ENCODE measurements around the gene APBA2.

Gene APBA2

DNA sequence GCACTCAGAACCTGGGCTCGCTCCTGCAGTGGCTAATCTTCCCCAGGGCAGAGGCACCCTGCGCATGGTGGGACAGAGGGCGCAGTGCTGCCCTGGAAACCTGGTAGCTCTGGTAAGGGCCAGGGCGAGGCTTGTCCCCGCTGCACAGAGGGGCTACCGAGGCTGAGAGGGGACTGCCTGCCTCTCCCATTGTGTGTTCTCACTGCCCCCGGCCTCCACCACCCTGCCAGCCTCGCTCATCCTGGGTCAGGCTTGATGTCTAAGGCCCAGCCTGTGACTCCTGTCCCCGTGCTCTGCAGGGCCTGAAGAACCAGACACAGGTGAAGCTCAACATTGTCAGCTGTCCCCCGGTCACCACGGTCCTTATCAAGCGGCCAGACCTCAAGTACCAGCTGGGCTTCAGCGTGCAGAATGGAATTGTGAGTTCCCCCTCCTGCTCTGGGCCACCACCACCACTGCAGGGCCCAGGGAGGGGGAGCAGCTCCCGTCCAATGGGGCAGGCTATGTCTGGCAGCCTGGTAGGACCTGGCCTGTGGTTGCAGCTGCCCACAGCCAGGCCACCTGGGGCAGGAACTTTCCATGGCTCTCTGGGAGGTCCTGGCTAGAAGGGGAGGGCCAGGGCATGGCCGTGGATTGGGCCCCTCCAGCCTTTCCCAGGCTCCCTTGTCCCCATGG lies 222.3 kb downstream of the APBA2 start:
- H3K4me3 ChIP-seq (ENCODE audit: low read depth, low read length): no peak overlapping the region
- TF ChIP-seq, protein P1, sequence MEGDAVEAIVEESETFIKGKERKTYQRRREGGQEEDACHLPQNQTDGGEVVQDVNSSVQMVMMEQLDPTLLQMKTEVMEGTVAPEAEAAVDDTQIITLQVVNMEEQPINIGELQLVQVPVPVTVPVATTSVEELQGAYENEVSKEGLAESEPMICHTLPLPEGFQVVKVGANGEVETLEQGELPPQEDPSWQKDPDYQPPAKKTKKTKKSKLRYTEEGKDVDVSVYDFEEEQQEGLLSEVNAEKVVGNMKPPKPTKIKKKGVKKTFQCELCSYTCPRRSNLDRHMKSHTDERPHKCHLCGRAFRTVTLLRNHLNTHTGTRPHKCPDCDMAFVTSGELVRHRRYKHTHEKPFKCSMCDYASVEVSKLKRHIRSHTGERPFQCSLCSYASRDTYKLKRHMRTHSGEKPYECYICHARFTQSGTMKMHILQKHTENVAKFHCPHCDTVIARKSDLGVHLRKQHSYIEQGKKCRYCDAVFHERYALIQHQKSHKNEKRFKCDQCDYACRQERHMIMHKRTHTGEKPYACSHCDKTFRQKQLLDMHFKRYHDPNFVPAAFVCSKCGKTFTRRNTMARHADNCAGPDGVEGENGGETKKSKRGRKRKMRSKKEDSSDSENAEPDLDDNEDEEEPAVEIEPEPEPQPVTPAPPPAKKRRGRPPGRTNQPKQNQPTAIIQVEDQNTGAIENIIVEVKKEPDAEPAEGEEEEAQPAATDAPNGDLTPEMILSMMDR (IDR thresholded peaks at IDR 0.05; ENCODE audit: low read depth, low read length): no peak
- no peak for TF ChIP-seq POLR2A (IDR thresholded peaks at IDR 0.05; ENCODE audit: extremely low read depth, insufficient read length)
- TF ChIP-seq, protein P2, sequence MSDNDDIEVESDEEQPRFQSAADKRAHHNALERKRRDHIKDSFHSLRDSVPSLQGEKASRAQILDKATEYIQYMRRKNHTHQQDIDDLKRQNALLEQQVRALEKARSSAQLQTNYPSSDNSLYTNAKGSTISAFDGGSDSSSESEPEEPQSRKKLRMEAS (IDR thresholded peaks at IDR 0.05; ENCODE audit: low read depth, low read length): no peak
- TF ChIP-seq MYC (IDR thresholded peaks at IDR 0.05; ENCODE audit: low read depth, low read length): no peak
- no peak for DNase-seq (ENCODE audit: low read depth)

DNA sequence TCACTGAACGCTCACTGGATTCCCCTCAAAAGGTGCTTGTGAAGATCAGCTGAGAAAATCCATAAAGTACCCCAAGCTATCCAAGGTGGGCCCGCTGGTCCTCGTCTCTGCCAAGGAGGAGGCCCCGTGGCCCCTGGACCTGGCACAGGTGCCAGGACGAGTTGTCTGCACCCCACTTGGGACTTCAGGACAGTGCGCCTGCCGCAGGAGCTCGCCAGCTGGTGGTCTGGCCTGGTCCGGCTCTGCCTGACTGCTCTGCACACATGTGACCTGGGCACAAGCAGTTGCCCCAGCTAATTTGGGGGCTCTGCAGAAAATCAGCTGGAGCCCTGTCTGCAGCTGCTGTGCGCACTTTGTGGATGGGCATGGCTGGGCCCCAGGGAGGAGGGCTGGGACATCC lies 224.0 kb downstream of the APBA2 start:
- no peak overlapping the region for H3K4me3 ChIP-seq (ENCODE audit: low read depth, low read length)
- TF ChIP-seq, protein P1 (IDR thresholded peaks at IDR 0.05; ENCODE audit: low read depth, low read length): no peak
- TF ChIP-seq, protein P2 (IDR thresholded peaks at IDR 0.05; ENCODE audit: low read depth, low read length): no peak
- TF ChIP-seq POLR2A (IDR thresholded peaks at IDR 0.05; ENCODE audit: extremely low read depth, insufficient read length) (no peak), MYC (IDR thresholded peaks at IDR 0.05; ENCODE audit: low read depth, low read length) (no peak)
- no peak for DNase-seq (ENCODE audit: low read depth)

- DNase-seq (ENCODE audit: low read depth): no peak
- TF ChIP-seq, protein P2 (IDR thresholded peaks at IDR 0.05; ENCODE audit: low read depth, low read length): no peak
- TF ChIP-seq, protein P1 (IDR thresholded peaks at IDR 0.05; ENCODE audit: low read depth, low read length): no peak
- TF ChIP-seq MYC (IDR thresholded peaks at IDR 0.05; ENCODE audit: low read depth, low read length) (no peak), POLR2A (IDR thresholded peaks at IDR 0.05; ENCODE audit: extremely low read depth, insufficient read length) (no peak)
- no peak overlapping the region for H3K4me3 ChIP-seq (ENCODE audit: low read depth, low read length)
These were observed 224.4 kb downstream of the APBA2 start for GRCh38 chr15:29110176-29110575.

DNA sequence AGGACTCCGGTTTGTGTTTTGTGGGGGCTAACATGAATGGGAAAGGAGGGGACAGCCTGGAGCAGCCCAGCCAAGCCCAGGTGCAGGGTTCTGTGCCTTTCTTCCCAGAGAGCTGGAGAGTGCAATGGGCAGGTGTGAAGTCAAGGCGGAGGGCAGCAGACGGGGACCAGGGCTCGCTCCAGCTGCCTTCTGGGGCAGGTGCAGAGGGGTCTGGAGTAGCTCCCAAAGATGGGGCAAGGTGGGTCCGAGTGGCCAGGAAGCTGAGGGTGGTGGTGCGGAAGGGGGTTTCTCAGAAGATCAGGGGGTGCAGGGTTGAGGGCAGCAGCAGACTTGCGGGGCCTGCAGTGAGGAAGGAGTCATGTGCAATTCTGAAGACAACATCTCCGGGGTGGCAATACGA lies 225.0 kb downstream of the APBA2 start:
- no peak overlapping the region for H3K4me3 ChIP-seq (ENCODE audit: low read depth, low read length)
- TF ChIP-seq MYC (IDR thresholded peaks at IDR 0.05; ENCODE audit: low read depth, low read length): no peak
- no peak for TF ChIP-seq POLR2A (IDR thresholded peaks at IDR 0.05; ENCODE audit: extremely low read depth, insufficient read length)
- TF ChIP-seq, protein P1 (IDR thresholded peaks at IDR 0.05; ENCODE audit: low read depth, low read length): no peak
- DNase-seq (ENCODE audit: low read depth): no peak

- DNase-seq (ENCODE audit: low read depth): no peak
- TF ChIP-seq POLR2A (IDR thresholded peaks at IDR 0.05; ENCODE audit: extremely low read depth, insufficient read length): no peak
- no peak for TF ChIP-seq MYC (IDR thresholded peaks at IDR 0.05; ENCODE audit: low read depth, low read length)
- TF ChIP-seq, protein P2 (IDR thresholded peaks at IDR 0.05; ENCODE audit: low read depth, low read length): no peak
- TF ChIP-seq, protein P1 (IDR thresholded peaks at IDR 0.05; ENCODE audit: low read depth, low read length): no peak
- H3K4me3 ChIP-seq (ENCODE audit: low read depth, low read length): no peak overlapping the region
These were observed 226.0 kb downstream of the APBA2 start for GRCh38 chr15:29111705-29112281.

Data from NB4 (cell line).